Stimulated activated CD4-positive, alpha-beta T cell treated with anti-CD3 and anti-CD28 coated beads, TNF-alpha, amount 100 ng/mL, for 1 hour (primary cell): ENCODE measurements around the gene PIGT.

Experiments used
- DNase-seq, 3 donors: peaks; one replicate each; pipeline ENCODE4 v3.0.0-alpha.2; 2020; ENCODE audit warnings: low read depth in 3 of 3, low spot score in 1 of 3

PIGT gene

DNA sequence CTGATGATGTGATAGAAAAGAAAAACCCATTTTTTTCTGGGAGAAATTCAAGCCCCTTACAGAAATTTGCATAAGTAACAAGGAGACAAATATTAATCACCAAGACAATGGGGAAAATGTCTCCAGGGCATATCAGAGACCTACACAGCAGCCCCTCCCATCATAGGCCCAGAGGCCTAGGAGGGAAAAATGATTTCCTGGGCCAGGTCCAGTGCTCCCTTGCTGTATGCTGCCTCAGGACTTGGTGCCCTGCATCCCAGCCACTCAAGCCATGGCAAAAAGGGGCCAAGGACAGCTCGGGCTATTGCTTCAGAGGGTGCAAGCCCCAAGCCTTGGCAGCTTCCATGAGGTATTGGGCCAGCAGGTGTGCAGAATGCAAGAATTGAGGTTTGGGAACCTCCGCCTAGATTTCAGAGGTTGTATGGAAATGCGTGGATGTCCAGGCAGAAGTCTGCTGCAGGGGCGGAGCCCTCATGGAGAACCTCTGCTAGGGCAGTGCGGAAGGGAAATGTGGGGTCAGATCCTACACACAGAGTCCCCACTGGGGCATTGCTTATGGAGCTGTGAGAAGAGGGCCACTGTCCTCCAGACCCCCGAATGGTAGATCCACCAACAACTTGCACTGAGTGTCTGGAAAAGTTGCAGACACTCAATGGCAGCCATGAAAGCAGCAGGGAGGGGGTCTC is 15.5 kb upstream of the PIGT start:
- no peak for DNase-seq

DNA sequence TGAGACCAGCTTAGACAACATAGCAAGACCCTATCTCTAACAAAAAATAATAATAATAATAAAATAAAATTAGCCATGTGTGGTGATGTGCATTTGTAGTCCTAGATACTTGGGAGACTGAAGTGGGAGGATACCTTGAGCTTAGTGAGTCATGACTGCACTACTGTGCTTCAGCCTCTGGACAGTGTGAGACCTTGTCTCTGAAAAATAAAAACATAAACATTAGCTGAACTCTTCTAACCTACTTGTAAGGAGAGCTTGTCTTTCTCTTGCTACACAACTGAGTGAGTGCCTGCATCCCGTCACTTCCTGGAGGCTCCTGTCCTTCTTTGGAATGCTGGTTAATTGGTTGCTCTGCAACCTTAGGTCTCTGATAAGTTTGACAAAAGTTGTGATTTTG is 13.0 kb upstream of the PIGT start:
- DNase-seq = no peak

GRCh38 chr20:45404438-45404837 is 11.5 kb upstream of the PIGT start:
- no peak for DNase-seq

- no peak for DNase-seq
These were observed 10.2 kb upstream of the PIGT start for GRCh38 chr20:45405571-45406259.

GRCh38 chr20:45406260-45407066 is 9.5 kb upstream of the PIGT start:
- peak in 2 of 3 donors; percentile 31 to 35 for DNase-seq

GRCh38 chr20:45407067-45407745 is 8.7 kb upstream of the PIGT start:
- DNase-seq = no peak

DNA sequence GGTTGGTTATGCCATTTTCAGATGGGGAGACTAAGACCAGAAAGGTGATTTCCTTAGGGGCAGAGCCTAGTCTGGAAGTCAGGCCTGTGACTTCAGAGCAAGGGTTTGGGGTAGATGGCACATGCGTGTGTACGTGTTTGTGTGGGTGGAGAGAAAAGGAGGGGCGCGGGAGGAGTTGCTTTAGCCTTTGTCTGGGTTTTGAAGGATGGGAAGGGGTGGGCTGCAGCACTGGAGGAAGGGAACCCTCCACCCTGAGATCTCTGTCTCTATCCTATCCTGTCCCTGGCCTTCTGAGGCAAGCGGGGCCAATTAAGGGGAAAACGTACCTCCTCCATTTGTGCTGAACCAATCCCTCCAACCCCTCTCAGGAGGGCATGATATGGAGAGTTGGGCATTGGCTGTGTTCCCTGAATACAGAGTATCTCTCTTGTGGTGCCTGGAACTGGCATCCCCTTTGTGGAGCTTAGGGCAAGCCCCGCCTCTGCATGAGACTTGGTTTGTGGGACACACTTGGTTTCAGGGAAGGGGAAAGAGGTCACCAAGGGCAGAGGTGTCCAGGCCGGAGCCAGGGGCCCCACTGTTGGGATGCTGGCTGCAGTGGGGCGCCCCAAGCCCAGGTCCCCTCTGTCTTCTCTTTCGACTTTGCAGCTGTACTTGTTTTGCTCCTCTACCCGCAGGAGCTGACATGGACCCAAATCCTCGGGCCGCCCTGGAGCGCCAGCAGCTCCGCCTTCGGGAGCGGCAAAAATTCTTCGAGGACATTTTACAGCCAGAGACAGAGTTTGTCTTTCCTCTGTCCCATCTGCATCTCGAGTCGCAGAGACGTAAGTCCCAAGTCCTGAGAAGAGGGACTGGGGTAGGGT is 7.9 kb upstream of the PIGT start, which contains the start of gene DBNDD2:
TSS of gene DBNDD2 (plus strand) at position 507 of the 863 bp plus-strand sequence. CDS start at position 686, 179 bp downstream.
- DNase-seq = no peak

- DNase-seq = no peak
These were observed 7.2 kb upstream of the PIGT start for GRCh38 chr20:45408646-45409213.

DNA sequence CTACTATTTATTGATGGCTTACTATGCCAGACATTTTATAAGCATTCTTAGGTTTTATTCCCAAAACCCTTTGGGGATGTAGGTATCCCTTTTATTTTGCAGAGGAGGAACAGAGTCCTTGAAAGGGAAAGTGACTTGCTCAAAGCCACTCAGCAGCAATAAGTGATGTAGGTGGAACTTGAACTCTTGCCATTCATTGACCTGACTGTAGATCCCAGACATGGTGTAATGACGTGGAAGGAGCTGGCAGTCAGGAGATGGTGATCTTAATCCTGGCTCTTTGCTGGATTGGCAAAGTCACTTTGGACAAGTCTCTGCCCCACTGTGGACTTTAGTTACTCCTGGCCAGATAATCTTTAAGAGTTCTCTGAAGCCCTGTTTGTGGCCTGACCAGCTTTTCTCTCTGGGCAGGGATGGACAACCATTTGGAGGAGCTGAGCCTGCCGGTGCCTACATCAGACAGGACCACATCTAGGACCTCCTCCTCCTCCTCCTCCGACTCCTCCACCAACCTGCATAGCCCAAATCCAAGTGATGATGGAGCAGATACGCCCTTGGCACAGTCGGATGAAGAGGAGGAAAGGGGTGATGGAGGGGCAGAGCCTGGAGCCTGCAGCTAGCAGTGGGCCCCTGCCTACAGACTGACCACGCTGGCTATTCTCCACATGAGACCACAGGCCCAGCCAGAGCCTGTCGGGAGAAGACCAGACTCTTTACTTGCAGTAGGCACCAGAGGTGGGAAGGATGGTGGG is 6.2 kb upstream of the PIGT start:
- no peak for DNase-seq

- DNase-seq = no peak
These were observed 5.1 kb upstream of the PIGT start for GRCh38 chr20:45410887-45411286.

DNA sequence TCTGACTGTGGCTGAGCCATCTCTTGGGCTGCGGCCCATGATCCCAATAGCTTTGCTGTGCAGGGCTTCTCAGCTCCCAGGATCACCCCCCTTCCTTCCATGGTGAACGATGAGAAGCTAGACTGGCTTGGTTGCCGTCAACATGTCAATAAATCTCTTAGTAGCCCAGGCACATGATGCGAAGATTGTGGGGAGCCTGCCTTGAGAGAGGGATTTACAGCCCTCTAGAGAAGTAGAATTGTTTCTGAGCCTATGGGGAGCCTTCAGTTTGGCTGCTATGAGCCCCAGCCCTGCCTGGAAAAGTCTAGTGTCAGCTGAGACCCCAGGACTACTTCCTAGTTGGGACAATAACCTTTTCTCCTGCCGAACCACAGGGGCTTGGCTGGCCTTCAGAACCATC is 3.3 kb upstream of the PIGT start:
- DNase-seq = no peak

- no peak for DNase-seq
These were observed 2.5 kb upstream of the PIGT start for GRCh38 chr20:45413479-45413878.

DNA sequence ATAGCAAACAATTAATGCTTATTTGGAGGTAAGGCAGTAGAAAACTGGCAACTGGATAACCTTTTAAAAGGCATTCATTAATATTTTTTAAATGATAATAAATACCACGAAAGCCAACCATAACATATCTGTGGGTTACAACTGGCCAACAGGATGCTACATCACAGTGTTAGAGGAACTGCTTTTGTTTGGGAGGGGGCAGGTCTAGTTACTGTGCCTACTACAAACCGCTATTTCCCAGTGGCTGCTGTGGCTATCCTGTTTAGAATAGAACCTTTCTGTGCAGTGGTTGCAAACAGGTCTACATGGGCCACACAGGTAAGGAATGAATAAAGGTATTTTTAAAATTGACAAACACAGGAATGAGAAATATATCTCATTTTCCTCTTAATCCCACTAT is 976 bp downstream of the PIGT start:
- DNase-seq = no peak

GRCh38 chr20:45419188-45420091 is 3.5 kb downstream of the PIGT start:
- DNase-seq = no peak

GRCh38 chr20:45420125-45420524 is 4.2 kb downstream of the PIGT start:
- DNase-seq = no peak

GRCh38 chr20:45423700-45424099 is 7.8 kb downstream of the PIGT start:
- DNase-seq = no peak

DNA sequence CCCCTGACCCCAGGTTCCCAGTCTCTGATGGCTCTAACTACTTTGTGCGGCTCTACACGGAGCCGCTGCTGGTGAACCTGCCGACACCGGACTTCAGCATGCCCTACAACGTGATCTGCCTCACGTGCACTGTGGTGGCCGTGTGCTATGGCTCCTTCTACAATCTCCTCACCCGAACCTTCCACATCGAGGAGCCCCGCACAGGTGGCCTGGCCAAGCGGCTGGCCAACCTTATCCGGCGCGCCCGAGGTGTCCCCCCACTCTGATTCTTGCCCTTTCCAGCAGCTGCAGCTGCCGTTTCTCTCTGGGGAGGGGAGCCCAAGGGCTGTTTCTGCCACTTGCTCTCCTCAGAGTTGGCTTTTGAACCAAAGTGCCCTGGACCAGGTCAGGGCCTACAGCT is 9.6 kb downstream of the PIGT start:
- DNase-seq = no peak

DNA sequence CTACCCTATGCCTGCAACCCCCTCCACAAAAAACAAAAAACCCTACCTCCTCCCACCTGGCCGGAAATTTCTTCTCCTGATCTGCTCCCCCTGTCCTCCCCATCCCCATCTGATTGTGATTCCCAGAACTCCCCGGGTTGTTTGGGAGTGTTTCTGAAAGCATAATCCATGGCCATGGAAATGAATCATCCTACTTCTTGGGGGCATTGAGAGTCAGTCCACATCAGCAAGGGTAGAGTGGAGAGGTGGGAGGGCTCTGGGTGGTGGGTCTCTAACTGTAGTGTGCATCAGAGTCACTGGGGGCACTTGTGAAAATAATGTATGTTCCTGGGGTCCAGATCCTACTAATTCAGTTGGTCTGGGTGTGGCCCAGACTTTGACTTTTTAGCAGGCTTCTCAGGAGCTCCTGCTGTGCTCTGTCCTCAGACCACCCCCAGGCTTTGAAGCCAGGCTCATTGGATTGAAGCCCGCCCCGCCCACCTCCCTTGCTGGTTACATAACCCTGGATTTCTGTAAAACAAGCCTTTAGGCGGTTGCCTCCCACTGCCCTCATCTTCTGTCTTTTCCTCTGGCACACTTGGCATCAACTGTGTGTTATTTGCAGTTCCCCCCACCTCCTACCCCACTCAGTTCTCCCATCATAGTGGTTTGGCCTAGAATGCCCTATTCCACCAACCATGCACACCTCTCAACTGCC is 10.5 kb downstream of the PIGT start:
- DNase-seq = no peak
